Hepatocyte (in vitro differentiated cells): ENCODE data around the gene MON2. TPM values are rescaled to one million over a fixed set of nuclear protein-coding genes. Genes with fewer than 3 reads are reported as not detected.

Experiments used
- microRNA counts: library from miRNA; unstranded; fragments of <30 nt; microRNA quantifications from one replicate; lab custom pipeline; 2017
- microRNA-seq: library from miRNA; unstranded; fragments of <30 nt; microRNA quantifications from one replicate; pipeline ENCODE4, GENCODE V29; 2017
- polyA plus RNA-seq: library from polyadenylated mRNA; unstranded; fragments of >200 nt; fragmentation: Nextera tagmentation; extraction: Ambion mirVana; gene quantifications from 2 replicates; pipeline ENCODE4 v1.2.1, GENCODE V29; 2016
- small RNA-seq: library from RNA; depleted of rRNA; stranded (forward); fragments of <200 nt; gene quantifications from one replicate; pipeline ENCODE3, GENCODE V24; 2014
- total RNA-seq: library from RNA; depleted of rRNA; stranded (reverse); fragments of >200 nt; gene quantifications from 2 replicates; pipeline ENCODE4 v1.2.3, GENCODE V29; 2014

Gene MON2
- total and polyA plus RNA-seq, 2 experiments from 2014 or later: 23.7 to 60.9 TPM

MicroRNAs encoded within 50 kb of the gene (microRNA counts, 767-probe panel; counts per million panel counts)
- 9,042 counts per million, percentile 68 among the panel's probes with 10 or more counts for microRNA hsa-let-7i-5p (lab: Ali Mortazavi, UCI)

Small RNA genes within 50 kb of the gene (microRNA-seq; reads per million reads assigned to microRNA genes)
- gene MIRLET7I: 24,918 reads per million, percentile 97 among the genes with 10 or more reads in this experiment

Small RNA genes within 50 kb of the gene (small RNA-seq; reads per million reads assigned to genes)
- gene MIRLET7I: 661 reads per million, percentile 99 among the genes with 10 or more reads in this experiment
- not detected for gene RNU6-399P

Other genes with a start within 250 kb of the MON2 start
- 42.4 and 49.1 TPM in 2 replicates for gene USP15, start 206.4 kb upstream of the MON2 start, total RNA-seq
- 20.6 and 30.3 TPM in 2 replicates for gene USP15, start 206.4 kb upstream of the MON2 start, polyA plus RNA-seq